ENCODE results near the gene SLC1A4. TPM values are rescaled to one million over a fixed set of nuclear protein-coding genes. Genes with fewer than 3 reads are reported as not detected.

The SLC1A4 gene
- total RNA-seq, 4 donors from 2014 or later: 7.2 to 14.4 (median 12.2) TPM

- H3K4me3 ChIP-seq: no peak overlapping the region
- no peak overlapping the region for H3K27ac ChIP-seq
- H3K36me3 ChIP-seq: no peaks in the 10 kb centered on the region
- DNase-seq (ENCODE audit: low spot score in 2 of 2): no peak
- WGBS, 2 donors: 53 to 64% methylated on average over 1 of the region's 1 CpG
- peaks cover 0 to 9% (median 6%) of the 10 kb centered on the region in 4 donors for H3K4me1 ChIP-seq
- H3K27me3 ChIP-seq: no peaks in the 10 kb centered on the region
- no peak for TF ChIP-seq EP300 (IDR thresholded peaks at IDR 0.05)
- no peak for TF ChIP-seq POLR2A (IDR thresholded peaks at IDR 0.05)
- TF ChIP-seq, protein P1, sequence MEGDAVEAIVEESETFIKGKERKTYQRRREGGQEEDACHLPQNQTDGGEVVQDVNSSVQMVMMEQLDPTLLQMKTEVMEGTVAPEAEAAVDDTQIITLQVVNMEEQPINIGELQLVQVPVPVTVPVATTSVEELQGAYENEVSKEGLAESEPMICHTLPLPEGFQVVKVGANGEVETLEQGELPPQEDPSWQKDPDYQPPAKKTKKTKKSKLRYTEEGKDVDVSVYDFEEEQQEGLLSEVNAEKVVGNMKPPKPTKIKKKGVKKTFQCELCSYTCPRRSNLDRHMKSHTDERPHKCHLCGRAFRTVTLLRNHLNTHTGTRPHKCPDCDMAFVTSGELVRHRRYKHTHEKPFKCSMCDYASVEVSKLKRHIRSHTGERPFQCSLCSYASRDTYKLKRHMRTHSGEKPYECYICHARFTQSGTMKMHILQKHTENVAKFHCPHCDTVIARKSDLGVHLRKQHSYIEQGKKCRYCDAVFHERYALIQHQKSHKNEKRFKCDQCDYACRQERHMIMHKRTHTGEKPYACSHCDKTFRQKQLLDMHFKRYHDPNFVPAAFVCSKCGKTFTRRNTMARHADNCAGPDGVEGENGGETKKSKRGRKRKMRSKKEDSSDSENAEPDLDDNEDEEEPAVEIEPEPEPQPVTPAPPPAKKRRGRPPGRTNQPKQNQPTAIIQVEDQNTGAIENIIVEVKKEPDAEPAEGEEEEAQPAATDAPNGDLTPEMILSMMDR (IDR thresholded peaks at IDR 0.05): no peak
- H3K9me3 ChIP-seq: no peaks in the 10 kb centered on the region
These were observed 9.5 kb upstream of the SLC1A4 start for GRCh38 chr2:64979744-64980143.

DNA sequence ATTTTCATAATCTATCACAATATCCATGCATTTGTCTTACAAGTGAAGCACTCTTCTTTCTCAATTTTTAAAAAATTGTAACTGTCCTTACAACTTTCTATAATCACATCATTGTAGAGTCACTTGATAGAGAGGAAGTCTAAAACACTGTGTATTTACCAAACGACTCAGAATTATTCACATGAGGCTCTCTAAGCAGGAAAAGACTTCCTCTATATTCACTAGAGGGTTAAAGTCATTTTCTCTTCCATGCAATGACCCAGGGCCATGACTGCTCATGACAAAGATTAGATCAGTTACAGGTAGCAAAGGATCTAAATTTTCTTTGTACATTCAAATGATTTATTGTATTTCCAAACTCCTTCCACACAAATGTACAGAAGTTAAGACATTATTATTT lies 9.0 kb upstream of the SLC1A4 start:
- Histone ChIP-seq H3K4me1 (peaks cover 0 to 6% (median 4%) of the 10 kb centered on the region in 4 donors), H3K36me3 (no peaks in the 10 kb centered on the region), H3K9me3 (no peaks in the 10 kb centered on the region), H3K27me3 (no peaks in the 10 kb centered on the region), H3K4me3 (no peak overlapping the region), H3K27ac (no peak overlapping the region)
- no peak for DNase-seq (ENCODE audit: low spot score in 2 of 2)
- WGBS, 2 donors: 16 to 48% methylated on average over 1 of the region's 1 CpG
- TF ChIP-seq EP300 (IDR thresholded peaks at IDR 0.05) (no peak), POLR2A (IDR thresholded peaks at IDR 0.05) (no peak)
- TF ChIP-seq, protein P1 (IDR thresholded peaks at IDR 0.05): no peak

- TF ChIP-seq POLR2A (IDR thresholded peaks at IDR 0.05) (no peak), EP300 (IDR thresholded peaks at IDR 0.05) (no peak)
- TF ChIP-seq, protein P1 (IDR thresholded peaks at IDR 0.05): no peak
- no peak for DNase-seq (ENCODE audit: low spot score in 2 of 2)
- Histone ChIP-seq H3K36me3 (no peaks in the 10 kb centered on the region), H3K4me3 (no peak overlapping the region), H3K9me3 (no peaks in the 10 kb centered on the region), H3K27ac (no peak overlapping the region), H3K4me1 (peaks cover 0 to 5% (median 0%) of the 10 kb centered on the region in 4 donors), H3K27me3 (no peaks in the 10 kb centered on the region)
- WGBS, 2 donors: 47 to 48% methylated on average over 2 of the region's 2 CpGs
These were observed 6.8 kb upstream of the SLC1A4 start for GRCh38 chr2:64982311-64982857.

- Histone ChIP-seq H3K9me3 (no peaks in the 10 kb centered on the region), H3K4me3 (no peak overlapping the region), H3K27me3 (no peaks in the 10 kb centered on the region), H3K4me1 (peaks cover 0 to 11% (median 0%) of the 10 kb centered on the region in 4 donors), H3K27ac (no peak overlapping the region), H3K36me3 (no peaks in the 10 kb centered on the region)
- DNase-seq (ENCODE audit: low spot score in 2 of 2): no peak
- TF ChIP-seq EP300 (IDR thresholded peaks at IDR 0.05) (no peak), POLR2A (IDR thresholded peaks at IDR 0.05) (no peak)
- TF ChIP-seq, protein P1 (IDR thresholded peaks at IDR 0.05): no peak
- 35 to 49% methylated on average over 2 of the region's 2 CpGs for WGBS, 2 donors
These were observed 6.3 kb upstream of the SLC1A4 start for GRCh38 chr2:64982932-64983331.

DNA sequence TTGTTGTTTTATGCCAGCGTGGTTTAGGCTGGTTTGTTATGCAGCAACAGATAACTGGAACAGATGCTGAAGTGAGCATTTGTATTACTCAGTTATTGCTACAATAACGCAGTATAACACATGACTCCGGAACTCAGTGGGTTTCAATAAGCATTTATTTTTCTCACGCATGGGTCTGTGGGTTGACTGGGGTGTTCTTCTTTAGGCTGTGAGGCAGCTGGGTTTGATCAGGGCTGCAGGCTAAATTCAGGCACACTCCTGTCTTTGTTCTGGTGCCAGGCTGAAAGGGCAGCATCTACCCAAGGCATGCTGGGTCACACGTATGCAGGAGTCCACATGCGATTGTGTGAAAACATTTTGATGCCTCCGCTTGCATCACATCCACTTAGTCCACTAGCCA lies 3.8 kb upstream of the SLC1A4 start:
- TF ChIP-seq EP300 (IDR thresholded peaks at IDR 0.05): no peak
- no peak for TF ChIP-seq POLR2A (IDR thresholded peaks at IDR 0.05)
- TF ChIP-seq, protein P1 (IDR thresholded peaks at IDR 0.05): no peak
- H3K4me1 ChIP-seq: peaks cover 0 to 19% (median 0%) of the 10 kb centered on the region in 4 donors
- DNase-seq (ENCODE audit: low spot score in 2 of 2): no peak
- H3K27me3 ChIP-seq: no peaks in the 10 kb centered on the region
- no peak overlapping the region for H3K4me3 ChIP-seq
- no peaks in the 10 kb centered on the region for H3K9me3 ChIP-seq
- no peaks in the 10 kb centered on the region for H3K36me3 ChIP-seq
- WGBS, 2 donors: 70 to 77% methylated on average over 7 of the region's 7 CpGs
- H3K27ac ChIP-seq: no peak overlapping the region

Data from tibial nerve (tissue), 4 donors.